ENCODE measurements around the gene LONP2.
"Not testable (repeated sequence)": the region's sequence is repeated elsewhere in the genome, so short reads cannot be mapped to it uniquely, and the experiment has no call there.

LONP2 gene

GRCh38 chr16:48347980-48348379 is 103.9 kb downstream of the LONP2 start:
- DNase-seq, result no peak

GRCh38 chr16:48350736-48351135 is 106.6 kb downstream of the LONP2 start:
- no peak for DNase-seq

- DNase-seq, result no peak
Observed at GRCh38 chr16:48352648-48353390, 108.7 kb downstream of the LONP2 start.

GRCh38 chr16:48353565-48354163 is 109.6 kb downstream of the LONP2 start:
- peak; percentile 55 to 66 for DNase-seq

- peak in 1 of 2 donors; percentile 7 for DNase-seq
Observed at GRCh38 chr16:48354385-48354784, 110.3 kb downstream of the LONP2 start.

GRCh38 chr16:48354877-48355855 is 111.1 kb downstream of the LONP2 start:
- no peak for DNase-seq

GRCh38 chr16:48356633-48357376 is 112.7 kb downstream of the LONP2 start:
- no peak for DNase-seq

- DNase-seq, result no peak
Observed at GRCh38 chr16:48358419-48358818, 114.3 kb downstream of the LONP2 start.

GRCh38 chr16:48359983-48360382 is 115.9 kb downstream of the LONP2 start:
- DNase-seq, result no peak

- DNase-seq, result no peak
Observed at GRCh38 chr16:48361012-48361411, 116.9 kb downstream of the LONP2 start.

- DNase-seq, result no peak
Observed at GRCh38 chr16:48361540-48362144, 117.5 kb downstream of the LONP2 start.

- no peak for DNase-seq
Observed at GRCh38 chr16:48365025-48365600, 121.0 kb downstream of the LONP2 start.

GRCh38 chr16:48365601-48366164 is 121.6 kb downstream of the LONP2 start:
- peak; percentile 80 to 86 for DNase-seq

- peak; percentile 38 to 52 for DNase-seq
Observed at GRCh38 chr16:48366165-48367093, 122.3 kb downstream of the LONP2 start.

- no peak for DNase-seq
Observed at GRCh38 chr16:48367441-48368049, 123.4 kb downstream of the LONP2 start.

- DNase-seq, result no peak
Observed at GRCh38 chr16:48369765-48370164, 125.7 kb downstream of the LONP2 start.

GRCh38 chr16:48370229-48370628 is 126.1 kb downstream of the LONP2 start:
- DNase-seq, result no peak

- not testable (repeated sequence) for DNase-seq
Observed at GRCh38 chr16:48370668-48371392, 126.7 kb downstream of the LONP2 start.

GRCh38 chr16:48371393-48371780 is 127.3 kb downstream of the LONP2 start:
- no peak for DNase-seq

Measured in stimulated activated CD4-positive, alpha-beta T cell treated with anti-CD3 and anti-CD28 coated beads, Interleukin-2, amount 100 ng/mL, for 24 hours (primary cell).